Activated CD8-positive, alpha-beta memory T cell treated with anti-CD3 and anti-CD28 coated beads for 24 hours (primary cell): Measurements from ENCODE around the gene MEGF6.

Source experiments
- DNase-seq: peaks from one replicate; pipeline ENCODE4 v3.0.0-alpha.2; 2020

The MEGF6 gene

GRCh38 chr1:3515774-3516480, 95.4 kb downstream of the MEGF6 start:
- no peak for DNase-seq

DNA sequence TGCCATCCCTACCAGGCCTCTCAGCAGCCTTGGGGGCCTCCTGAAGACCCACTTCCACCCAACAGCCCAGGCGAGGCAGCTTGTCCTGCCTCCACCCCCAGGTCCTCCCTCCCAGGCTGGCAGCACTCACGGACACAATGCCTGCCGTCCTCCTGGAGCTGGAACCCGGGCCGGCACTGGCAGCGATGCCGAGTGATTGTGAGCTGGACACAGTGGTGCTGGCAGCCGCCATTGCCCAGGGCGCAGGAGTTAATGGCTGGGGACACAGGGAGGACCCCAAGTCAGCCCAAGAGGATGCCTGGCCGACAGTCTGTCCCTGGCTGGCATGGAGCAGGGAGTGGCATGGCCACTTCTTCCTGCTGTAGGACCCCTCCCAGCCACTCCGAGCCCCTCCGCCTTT, 96.0 kb downstream of the MEGF6 start:
- no peak for DNase-seq

- DNase-seq = no peak
Measured at GRCh38 chr1:3514404-3514803, 96.9 kb downstream of the MEGF6 start.

GRCh38 chr1:3511856-3512255, 99.5 kb downstream of the MEGF6 start:
- no peak for DNase-seq

- no peak for DNase-seq
Measured at GRCh38 chr1:3511306-3511705, 100.0 kb downstream of the MEGF6 start.

DNA sequence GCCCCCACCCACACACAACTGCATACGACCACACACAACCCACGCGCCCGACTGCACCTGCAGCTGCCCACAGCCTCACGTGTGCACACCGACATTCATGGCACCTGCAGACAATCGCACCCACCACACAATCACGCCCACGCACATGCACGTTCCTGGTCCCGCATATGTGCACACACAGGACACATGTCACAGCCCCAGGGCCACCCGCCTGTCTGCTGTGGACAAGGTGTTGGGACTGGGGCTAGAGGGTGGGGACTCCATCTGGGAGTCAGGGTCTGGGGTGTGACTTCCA, 100.4 kb downstream of the MEGF6 start:
- no peak for DNase-seq

GRCh38 chr1:3510136-3510955, 101.0 kb downstream of the MEGF6 start:
- DNase-seq = no peak

DNA sequence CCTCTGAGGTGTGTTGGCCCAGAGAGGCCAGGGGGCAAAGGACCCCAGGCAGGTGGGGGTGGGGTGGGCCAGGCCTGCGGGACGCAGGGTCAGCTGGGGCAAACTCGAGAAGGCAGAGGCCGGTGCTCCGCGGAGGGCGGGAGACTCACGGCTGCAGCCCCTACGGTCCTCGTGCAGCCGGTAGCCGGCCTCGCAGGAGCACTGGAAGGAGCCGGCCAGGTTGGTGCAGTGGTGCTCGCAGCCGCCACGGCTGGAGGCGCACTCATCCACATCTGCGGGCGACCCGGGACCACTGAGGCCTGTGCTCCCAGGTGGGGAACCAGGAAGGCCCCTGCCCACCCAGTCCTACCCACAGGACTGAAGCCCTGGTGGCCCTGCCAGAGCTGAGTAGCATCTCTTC, 101.6 kb downstream of the MEGF6 start:
- no peak for DNase-seq

DNA sequence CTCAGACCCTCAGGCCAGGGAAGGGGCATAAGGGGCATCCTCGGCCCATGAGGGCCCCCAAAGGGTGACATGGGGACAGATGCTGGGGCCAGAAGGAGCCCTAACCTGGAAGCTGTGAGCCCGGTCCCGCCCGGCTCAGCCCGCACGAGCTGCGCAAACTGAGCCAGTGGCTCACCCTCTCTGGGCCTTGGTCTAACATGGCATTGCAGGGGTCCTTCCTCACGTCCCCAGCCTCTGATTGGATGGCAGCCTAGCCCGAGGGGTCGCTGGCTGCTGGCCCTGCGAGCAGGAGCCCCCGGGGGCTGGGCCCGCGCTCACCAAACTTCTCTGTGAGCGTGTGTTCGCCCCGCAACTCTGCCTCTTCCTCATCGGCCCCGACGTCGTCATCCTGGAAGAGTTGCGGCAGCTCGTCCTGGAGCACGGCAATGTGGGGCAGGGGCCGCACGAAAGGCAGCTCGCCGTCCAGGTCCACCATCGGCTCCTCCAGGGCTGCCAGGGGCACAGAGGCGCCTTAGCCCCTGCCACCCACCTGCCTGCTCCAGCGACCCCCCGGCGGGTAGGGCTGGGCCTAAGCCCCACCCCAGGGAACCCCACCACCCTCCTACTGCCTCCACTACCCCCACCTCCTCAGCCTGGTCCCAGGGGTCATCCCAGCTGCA, 102.4 kb downstream of the MEGF6 start:
- no peak for DNase-seq

DNA sequence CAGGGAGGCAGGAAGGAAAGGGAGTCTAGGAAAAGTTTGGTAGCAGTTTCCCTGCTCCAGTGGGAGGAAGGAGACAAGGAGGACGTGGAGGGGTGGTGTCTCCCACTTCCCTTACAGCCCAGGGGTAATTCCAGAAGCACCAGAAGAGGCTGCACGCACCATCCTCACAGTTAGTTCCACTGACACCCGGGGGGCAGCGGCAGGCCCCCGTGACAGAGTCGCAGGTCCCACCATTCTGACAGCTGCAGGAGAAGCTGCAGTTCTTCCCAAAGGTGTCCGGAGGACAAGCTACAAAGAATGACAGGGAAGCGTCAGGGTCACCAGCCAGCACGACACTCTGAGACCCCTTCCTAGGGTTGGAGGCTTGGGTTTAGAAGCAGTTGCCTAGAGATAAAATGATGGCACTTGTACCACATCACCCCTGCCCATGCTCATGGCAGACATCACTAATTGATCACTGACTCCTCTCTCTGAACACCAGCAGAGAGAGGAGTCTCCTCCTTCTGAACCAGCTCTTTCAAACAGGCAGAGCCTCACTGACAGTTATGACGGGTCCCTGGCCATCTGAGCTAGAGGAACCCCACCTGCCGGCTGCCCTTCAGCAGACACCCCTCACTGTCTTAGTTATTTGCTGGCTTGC, 103.6 kb downstream of the MEGF6 start:
- DNase-seq = no peak

DNA sequence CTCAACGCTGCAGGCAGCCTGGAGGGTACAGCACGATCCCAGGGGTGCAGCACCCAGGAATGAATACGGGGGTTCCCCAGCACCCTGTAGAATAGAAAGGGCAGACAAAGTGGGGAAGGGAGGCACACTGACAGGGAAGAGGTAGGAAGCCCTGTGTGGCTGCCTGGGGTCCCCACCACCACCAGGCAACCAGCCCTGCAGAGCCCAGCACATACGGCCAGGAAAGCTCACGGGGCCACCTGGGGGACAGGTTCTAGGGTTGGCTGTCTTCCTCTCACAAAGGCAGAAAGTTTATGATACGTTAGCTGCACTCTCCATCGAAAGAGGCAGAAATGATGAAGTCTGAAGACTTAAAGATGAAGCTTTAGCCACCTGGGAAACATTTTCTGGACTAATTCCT, 104.4 kb downstream of the MEGF6 start:
- no peak for DNase-seq

DNA sequence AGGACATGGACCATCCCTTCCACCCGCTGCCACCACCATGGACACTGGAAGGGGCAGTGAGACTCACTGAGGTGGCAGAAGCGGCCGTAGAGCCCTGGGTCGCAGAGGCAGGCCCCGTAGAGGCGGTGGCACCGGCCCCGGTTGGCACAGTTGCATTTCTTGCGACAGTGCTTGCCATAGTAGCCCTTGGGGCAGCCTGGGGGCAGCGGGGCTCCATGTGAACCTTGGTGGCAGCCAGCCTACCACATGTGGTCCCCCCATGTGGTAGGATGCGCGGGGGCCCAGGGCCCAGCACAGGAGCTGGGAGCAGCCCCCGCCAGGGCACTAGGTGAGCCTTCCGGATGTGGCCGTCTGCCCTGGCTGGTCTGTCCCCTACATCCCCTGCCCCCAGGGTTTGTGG, 105.3 kb downstream of the MEGF6 start:
- DNase-seq = no peak

DNA sequence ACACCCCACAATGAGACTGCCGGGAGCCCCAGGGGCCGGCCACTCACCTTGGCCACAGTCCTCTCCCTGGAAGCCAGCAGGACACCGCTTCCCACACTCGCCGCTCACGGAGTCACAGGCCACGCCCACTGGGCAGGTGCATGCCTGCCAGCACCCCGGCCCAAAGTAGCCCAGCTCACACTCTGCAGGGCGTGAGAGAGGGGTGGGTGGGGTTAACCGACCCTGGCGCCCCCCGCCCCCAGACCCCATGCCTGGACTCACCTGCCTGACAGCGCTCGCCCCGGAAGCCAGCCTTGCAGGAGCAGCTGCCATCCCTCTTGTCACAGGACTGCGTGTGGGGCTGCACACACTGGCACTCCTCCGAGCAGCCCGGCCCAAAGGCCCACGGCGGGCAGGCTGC, 106.1 kb downstream of the MEGF6 start:
- no peak for DNase-seq

DNA sequence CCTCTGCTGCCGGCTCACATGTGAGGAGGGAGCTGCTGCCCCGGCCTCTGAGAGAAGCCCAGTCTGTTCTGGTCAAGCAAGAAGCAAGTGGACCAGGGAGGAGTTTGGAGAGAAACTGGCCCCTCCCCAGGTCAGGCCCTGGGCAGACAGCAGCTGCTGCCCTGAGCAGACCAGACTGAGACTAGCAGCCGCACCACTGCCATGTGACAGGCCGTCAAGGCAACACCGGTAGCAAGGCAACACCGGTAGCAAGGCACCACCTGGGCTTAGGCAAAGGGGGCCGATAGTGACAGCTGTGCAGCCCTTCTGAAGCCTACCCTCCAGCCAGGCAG, 106.5 kb downstream of the MEGF6 start:
- no peak for DNase-seq

DNA sequence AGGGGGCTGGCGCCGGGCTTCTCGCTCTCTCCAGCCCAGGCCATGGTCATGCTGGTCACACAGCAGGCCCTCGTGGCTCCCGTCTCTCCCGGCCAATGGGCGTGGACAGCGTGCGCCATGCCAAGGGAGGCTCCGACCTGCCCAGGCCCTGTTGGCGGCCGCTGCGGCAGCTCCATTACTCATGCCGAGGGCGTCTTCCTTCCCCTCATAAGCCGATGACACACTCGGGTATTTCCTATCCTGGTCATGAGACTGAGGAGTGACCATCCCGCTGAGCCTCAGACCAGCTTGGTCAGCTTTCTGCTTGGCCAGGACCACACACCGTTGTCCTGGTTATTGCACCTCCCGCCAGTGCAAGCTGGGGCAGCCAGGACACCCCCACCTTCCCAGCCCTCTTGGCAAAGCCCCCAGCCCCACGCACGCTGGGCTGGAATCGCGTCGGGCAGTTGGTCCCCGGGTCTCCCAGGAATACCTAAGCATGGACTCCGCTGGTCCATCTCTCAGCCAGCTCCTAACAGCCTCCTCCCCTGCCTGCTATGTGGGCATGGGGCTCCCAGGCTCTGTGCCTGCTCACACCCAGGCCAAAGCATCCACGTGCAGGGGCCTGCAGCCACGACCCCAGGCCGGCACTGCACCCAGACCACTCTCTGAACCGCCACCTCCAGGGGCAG, 107.0 kb downstream of the MEGF6 start:
- no peak for DNase-seq

DNA sequence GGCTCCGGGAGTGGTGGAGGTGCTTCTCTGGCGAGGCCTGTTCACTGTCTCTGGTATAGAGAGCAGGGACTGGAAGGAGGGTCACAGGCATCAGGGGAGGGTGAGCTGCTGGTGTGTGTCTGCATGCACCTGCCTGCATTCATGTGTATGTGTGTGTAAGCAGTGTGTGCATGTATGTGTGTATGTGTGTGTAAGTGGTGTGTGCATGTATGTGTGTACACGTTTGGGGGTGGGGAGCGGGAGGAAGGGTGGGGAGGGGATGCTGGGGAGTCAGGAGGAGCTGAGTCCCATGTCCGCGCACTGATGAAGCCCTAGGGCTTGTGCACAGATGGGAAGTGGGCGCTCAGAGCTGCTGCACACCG, 107.8 kb downstream of the MEGF6 start:
- DNase-seq = no peak

DNA sequence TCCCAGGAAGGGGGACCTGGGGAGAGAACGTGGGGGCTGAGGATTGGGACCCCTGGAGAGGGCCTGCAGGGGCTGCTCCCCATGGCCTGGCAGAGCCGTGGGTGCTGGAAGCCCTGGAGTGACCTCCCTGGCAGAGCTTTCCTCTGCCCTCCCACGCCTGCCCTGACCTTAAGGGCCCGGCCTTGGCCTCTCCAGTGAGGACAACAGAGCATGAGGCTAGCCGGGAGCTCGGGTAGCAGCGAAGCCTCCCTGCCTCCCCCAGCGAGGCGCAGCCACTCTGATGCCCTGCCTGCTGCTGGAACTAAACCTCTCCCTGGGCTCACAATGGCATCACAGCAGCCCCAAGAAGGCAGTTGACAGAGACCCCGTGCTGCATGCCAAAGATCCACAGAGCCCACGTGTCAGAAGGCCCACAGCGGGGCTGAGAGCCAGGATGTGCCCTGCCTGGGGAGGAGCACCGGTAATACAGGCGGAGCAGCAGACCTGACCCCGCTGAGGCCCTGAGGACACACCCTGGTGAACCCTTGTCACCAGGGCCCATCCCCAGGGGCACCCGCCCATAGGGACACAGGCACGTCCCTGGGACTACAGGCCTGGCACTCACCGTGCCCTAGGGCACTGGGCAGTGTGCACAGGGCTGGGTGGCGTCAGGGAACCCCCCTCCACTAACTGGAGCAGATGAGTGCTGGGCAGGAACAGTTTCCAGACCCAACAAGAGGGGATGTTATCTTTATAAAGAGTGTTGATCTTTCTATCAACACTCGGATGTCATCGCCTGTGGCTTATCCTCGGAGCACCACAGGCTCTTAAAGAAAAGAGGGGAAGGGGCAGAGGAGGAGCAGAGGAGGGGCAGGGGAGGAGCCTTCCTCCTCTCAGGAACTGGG, 108.4 kb downstream of the MEGF6 start:
- DNase-seq = no peak

- no peak for DNase-seq
Measured at GRCh38 chr1:3501856-3502640, 109.3 kb downstream of the MEGF6 start.

GRCh38 chr1:3501437-3501836, 109.9 kb downstream of the MEGF6 start:
- no peak for DNase-seq

- DNase-seq = no peak
Measured at GRCh38 chr1:3500265-3500835, 111.0 kb downstream of the MEGF6 start.

DNA sequence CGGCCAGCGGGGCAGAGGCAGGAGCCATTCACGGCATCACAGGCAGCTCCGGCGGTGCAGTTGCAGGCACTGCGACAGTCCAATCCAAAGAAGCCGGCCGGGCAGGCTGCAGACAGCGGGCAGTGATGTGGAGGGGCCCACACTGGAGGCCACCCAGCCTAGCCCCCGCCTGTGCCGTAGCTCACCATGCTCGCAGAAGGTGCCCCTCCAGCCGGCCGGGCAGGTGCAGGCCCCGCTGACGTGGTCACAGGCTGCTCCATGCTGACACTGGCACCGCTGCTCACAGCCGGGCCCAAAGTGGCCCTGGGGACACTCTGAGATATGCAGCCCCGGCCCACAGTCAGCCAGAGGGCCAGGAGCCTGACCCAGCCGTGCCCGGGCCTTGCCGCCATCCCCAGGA, 111.7 kb downstream of the MEGF6 start:
- DNase-seq = no peak
